Activated CD4-positive, alpha-beta T cell treated with anti-CD3 and anti-CD28 coated beads, Interleukin-2, amount 50 U/mL, for 1 hour (primary cell): ENCODE data around the gene CNIH2.
A peak's percentile ranks its signal among the peaks of the same experiment; 100 is the strongest.
"Not testable (repeated sequence)": the region's sequence is repeated elsewhere in the genome, so short reads cannot be mapped to it uniquely, and the experiment has no call there.

Experiments used
- DNase-seq: peaks from one replicate; pipeline ENCODE4 v3.0.0-alpha.2; 2020

CNIH2 gene

DNA sequence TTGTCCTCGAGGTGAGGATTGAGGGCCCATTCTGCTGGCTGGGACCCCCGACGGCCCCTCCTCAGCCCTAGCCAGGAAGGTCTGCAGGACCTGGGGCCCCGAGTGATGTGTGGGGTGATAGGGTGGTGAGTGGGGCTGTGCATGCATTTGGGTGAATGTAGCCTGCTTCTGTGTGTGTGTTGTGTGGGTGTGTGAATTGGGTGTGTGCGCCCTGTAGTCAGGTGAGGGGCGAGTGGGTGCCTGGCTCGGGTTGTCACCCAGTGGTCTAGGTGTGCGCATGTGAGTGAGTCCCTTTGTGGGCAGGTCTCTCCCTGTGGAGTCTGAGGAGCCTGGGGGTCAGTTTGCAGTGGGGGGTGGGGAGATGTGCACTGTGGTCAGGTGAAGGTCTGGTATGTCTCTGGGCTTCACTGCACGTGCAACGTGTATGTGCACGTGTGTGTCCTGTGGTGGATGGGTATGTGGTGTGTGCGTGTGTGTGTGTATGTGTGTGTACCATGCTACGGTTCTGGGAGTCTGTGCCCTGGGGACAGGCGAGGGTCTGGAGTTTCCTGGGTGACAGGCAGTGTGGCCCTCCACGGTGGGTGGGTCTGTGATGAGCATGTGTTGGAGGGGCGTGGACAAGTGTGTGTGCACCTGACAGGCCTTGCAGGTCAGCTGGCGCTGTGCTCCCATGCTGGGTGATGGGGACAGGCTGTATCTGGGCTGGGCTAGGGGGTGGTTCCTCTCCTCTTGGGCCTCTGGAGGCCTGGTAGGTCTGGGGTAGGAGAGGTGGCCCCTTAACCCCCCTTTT lies 14.8 kb downstream of the CNIH2 start:
- DNase-seq: no peak

DNA sequence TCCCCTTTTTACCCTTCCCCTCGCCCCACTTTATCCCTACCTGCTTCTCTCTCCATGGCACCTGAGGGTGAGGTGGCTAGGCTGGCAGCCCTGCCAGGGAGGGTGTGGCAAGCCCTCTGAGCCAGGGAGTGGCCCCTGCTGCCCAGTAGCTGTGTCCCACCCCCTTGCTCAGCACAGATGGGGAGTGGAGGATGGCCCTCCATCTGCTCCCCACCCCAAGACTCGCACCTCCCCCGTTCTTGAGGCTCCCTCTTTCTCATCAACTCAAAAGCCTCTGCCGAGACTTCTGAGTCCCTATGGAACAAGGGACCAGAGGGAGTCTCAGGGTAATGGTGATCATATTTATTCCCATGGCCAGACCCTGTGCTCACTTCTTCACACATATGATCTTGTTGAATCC lies 15.4 kb downstream of the CNIH2 start:
- no peak for DNase-seq

GRCh38 chr11:66293777-66294625 lies 16.0 kb downstream of the CNIH2 start:
- no peak for DNase-seq

DNA sequence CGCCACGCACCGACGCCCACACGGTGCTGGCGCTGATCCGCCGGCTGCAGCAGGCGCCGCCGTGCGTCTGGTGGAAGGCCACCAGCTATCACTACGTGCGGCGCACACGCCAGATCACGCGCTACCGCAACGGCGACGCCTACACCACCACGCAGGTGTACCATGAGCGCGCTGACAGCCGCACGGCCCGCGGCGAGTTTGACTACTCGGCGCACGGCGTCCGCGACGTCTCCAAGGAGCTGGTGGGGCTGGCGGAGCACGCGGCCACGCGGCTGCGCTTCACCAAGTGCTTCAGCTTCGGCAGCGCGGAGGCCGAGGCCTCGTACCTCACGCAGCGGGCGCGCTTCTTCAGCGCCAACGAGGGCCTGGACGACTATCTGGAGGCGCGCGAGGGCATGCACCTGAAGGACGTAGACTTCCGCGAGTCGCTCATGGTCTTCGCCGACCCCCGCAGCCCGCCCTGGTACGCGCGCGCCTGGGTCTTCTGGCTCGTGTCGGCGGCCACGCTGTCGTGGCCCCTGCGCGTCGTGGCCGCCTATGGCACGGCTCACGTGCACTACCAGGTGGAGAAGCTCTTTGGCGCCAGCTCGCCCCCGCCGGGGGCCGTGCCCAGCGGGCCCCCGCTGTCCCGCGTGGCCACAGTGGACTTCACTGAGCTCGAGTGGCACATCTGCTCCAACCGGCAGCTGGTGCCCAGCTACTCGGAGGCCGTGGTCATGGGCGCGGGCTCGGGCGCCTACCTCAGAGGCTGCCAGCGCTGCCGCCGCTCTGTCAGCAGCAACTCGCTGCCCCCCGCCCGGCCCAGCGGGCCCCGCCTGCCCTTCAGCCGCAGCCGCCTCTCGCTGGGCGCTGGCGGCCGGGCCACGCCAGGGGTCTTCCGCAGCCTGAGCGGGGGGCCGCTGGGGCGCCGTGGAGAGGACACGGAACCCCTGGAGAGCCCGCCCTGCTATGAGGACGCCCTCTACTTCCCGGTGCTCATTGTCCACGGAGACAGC lies 16.9 kb downstream of the CNIH2 start:
- DNase-seq: no peak

GRCh38 chr11:66297610-66298009 lies 19.6 kb downstream of the CNIH2 start:
- no peak for DNase-seq

- no peak for DNase-seq
Measured at GRCh38 chr11:66299186-66299585, 21.2 kb downstream of the CNIH2 start.

DNA sequence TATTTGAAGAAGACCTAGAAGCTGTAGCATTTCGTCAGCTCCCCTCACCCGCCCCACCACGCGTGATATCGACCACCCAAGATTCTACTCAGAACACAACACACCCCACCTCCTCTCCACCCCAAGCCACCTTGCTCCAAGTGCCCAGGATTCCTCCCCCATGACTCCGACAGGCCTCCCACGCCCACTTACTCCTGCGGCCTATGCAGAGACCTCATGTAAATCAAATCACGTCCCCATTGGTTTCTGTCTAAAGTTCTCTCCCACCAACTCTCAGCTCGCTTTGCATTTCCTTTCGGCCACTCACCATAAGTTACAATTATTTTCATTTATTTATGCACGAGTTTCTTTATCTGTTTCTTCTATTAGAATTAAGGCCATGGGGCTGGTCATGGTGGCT lies 24.7 kb downstream of the CNIH2 start:
- no peak for DNase-seq

- no peak for DNase-seq
Measured at GRCh38 chr11:66309475-66309874, 31.5 kb downstream of the CNIH2 start.

DNA sequence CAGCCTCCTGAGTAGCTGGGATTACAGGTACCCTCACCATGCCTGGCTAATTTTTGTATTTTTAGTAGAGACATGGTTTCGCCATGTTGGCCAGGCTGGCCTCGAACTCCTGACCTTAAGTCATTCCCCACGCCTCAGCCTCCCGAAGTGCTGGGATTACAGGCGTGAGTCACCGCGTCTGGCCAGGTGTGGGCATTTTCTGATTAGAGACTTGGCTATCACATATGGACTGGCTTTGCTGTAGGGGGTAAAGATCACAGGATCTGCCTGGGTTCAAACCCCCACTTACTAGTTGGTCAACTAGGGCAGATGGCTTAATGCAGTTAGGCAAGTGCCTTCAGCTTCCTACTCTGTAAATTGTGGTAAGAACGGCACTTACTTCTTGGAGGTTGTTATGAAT lies 32.3 kb downstream of the CNIH2 start:
- no peak for DNase-seq

GRCh38 chr11:66310803-66311440 lies 32.9 kb downstream of the CNIH2 start:
- not testable (repeated sequence) for DNase-seq

DNA sequence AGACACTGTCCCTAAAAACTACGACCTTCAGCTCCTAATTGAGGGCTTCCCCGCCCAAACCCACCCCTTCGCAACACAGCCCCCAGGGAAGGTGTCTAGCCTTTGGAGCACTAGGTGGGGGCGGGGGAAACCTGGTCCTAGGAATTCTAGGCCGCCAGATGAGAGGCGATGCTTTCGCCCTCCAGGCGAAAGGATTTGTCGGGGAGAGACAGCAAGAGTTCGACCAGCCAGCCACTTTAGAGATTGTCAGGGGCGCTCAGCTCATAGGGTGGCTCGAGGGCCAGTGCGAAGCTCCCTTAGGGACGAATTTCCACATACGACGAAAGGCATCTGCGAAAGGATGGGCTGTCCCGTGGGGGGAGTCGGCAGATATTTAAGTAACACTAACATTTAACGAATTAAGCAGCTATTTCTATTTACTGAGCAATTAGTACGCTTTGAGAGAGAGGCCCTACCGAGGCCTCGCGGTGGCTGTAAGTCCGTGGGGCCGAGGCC lies 33.5 kb downstream of the CNIH2 start:
- no peak for DNase-seq

- DNase-seq: peak; percentile 93
Measured at GRCh38 chr11:66311965-66312548, 34.1 kb downstream of the CNIH2 start.

DNA sequence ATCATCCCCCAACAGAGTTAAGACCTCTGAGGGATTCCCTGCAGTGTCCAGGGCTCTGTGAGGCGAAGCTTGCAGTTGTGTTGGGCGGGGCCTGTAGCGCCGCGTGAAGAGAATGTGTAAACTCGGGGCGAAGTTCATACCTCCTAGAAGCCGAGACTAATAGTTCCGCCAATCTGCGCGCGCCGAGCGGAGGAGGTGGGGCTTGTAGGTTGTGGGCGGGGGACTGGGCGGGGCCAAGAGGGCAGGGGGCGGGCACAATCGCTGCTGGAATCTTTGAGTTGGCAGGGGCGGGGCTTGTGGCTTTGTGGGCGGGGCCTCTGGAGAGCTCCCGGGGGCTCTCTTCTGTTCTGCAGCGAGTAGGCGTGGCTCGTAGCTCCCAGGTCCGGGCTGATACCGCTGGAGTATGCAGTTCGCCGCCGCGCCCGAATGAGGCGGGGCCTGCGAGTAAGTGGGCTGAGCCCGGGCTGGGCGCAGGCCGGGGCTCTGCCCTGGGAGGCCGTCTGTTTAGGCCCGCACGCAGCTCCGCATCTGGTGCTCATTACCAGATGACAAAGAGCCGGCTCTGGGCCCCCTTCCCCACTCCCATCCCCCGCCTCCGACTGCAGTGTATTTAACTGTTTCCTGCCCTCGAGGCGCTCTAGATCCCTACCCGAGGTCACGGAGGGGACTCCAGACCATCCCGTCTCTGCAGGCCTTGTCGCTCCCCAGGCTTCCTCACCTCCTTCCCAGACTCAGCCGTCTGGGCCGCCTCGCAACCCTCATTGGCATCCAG lies 34.8 kb downstream of the CNIH2 start:
- peak; percentile 100 for DNase-seq

- DNase-seq: no peak
Measured at GRCh38 chr11:66313321-66314185, 35.6 kb downstream of the CNIH2 start.

DNA sequence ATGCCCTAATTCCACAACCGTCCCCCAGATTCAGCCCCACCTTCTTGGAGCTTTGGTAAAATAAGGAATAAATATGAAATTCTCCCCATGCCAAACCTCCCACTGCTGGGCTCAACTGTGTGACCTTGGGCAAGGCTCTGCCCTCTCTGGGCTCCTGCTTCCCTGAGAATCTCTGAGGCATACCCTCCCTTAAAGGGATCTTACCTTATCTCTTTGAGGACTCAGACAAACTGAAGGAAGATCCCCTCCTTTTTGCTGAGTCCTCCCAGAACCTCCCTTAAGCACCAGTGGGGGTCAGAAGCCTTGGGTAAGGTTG lies 36.2 kb downstream of the CNIH2 start:
- no peak for DNase-seq

DNA sequence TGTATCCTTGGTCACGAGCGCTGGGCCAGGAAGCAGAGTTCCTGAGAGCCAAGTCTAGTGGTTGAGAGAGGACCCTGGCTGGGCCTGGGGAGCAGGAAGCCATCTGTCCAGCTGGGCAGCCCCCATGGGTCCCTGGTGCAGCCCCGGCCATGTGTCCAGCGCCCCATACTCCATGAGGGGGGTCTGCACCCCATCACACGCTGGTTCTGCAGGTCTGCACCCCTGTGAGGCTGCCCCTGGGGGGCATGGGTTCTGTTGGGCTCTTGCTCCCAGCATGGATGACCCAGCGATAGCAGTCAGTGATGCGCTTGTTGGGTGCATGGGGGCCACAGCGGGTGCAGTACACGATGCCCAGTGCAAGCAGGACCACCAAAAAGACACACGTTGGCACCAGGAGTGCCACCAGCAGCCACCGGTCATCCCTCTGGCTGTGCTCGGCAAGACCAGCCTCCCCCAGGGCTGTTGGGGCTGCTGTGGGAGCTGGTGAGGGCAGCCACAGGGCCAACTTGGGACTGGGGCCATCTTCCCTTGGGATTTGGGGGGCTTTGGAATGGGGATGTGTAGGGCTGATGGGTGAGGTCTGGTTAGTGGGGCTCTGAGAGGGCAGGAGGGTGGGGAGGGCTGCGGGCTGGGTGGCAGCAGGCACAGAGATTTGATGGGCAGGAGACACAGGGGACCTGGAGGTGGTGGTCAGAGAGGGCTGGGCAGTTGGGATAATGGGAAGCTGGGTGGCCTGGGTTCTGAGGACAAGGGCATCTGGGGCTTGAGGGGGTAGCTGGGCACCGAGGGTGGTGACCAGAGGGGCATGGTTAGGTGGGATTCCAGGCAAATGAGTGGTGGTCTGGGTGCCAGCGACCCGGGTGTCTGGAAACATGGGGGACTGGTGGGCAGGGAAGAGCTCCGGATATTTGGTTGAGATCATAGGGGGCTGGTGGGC lies 36.9 kb downstream of the CNIH2 start:
- no peak for DNase-seq

DNA sequence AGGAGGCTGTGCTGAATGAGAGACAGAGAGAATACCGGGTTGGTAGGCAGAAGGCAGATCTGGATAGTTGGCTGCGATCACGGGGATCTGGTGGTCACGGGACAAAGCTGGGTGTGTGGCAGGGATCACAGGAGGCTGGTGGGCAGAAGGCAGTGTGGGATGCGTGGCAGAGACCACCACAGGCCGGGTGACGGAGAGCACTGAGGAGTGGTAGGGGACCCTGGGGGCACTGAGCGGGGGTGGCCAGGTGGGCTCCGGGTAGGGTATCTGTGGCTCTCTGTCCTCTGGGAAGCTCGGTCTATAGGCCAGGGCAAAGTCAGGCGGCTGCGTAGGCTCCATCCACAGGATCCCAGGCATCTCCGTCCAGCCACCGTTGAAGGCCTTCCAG lies 37.5 kb downstream of the CNIH2 start:
- DNase-seq: no peak

GRCh38 chr11:66315921-66316811 lies 38.2 kb downstream of the CNIH2 start:
- no peak for DNase-seq
